Putamen (tissue), 1 donor: Measurements from ENCODE around the gene CBLN1.
"Not testable (repeated sequence)": the region's sequence is repeated elsewhere in the genome, so short reads cannot be mapped to it uniquely, and the experiment has no call there.

Source experiments
- DNase-seq: peaks from one replicate; pipeline ENCODE4 v3.0.0-alpha.2; 2016; ENCODE audit warnings: low spot score

CBLN1 gene

DNA sequence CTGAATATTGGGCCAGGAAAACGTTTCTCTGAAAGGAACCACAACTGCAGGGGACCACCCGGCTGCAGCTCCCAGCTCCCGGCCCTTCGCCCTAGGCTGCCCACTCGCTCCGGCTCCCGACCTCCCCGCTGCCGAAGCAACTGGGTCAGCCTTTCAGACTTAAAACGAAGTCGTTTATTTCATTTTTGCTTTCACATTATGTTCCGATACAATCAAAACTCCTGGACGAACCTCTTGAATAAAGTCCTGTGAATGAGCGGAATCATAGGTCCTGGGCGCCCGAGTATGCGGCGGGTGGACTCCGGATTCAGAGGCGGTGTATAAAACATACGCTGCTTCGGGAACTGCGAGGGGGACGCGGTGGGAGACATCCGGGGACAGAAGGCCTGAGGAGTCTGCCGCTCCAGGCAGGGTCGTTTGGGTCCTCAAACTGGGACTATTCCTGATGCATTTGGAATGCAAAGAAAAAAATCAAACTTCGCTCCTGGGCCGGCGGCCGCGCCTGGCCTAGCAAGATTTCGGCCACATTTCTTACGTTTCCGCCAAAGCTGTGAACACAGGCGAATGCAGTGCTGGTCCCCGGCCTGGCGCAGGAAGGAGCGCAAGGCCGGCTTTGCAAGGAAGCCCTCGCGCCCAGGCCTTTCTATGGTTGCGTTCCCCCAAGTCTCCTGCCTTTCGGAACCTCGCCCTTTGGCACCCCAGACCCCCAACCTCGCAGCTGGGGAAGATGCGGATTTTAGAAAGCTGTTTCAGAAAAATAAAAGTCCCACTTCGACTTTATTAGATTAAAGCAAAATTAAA, 3.7 kb downstream of the CBLN1 start:
- DNase-seq = no peak

DNA sequence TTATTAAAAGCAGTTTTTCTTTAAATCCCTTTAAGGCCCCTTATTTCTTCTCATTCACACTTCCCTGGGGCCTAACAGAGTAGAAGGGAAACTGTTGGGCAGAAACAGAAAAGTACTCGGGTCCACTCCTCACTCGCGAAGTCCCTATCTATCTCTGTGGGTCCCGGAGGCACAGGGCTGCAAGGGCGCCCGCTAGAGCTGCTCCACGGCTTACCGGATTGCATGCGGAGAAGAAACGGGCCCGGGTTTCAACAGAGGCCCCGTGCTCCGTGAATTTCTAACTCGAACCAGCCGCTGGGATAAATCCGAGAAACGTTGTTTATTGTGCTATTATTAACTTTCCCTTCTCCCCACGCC, 4.3 kb downstream of the CBLN1 start:
- DNase-seq = no peak

DNA sequence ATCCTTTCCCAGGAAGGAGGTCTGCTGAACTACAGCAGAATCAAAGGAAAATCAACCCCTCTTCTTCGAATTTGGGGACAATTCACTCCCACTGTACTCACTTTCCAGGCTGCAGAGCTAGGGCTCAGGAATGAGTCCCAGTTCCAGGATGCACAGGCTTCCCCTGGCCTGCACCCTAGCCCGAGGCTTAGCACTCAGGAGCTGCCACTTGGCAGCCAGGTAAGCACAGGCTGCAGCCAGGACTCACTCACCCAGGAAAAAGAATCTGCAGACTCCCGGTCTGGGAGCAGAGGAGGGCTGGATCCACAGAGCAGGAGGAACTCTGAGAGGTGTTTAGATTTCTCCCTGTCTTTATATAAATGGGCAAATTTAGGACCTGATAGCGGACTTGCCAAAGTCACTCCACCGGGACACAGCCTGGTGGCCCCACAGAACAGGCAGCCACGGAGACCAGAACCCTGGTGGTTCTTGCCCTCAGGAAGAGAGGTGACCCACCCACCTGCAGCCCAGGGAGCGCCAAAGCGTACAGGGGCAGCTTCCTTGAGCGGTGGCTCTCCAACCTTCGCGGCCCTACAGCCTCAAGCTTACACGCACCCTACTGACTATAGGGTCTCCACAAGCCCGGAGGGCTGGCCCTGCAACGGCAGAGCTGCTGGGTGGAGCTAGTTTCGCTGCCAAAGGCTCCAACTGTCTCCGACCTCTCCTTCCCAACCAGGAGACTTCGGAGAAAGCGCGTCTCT, 4.8 kb downstream of the CBLN1 start:
- DNase-seq = no peak

DNA sequence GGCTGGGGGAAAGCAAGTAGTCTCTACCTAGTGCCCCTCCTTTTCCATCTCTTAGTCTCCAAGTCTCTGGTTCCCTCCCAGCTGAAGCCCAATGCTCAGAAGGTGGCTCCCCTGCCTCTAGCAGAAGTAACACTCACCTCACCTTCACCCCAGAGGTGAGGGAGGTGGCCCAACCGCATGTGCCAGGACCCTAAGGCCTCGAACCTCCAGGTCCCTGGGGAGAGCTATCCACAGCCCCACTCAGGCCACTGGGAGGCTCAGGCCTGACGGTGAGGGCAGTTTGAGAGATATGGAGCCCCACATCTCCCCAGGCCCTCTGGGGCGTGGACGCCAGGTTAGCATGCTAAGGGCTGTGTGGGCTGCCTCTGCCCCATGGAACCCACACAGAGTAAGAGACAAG, 5.8 kb downstream of the CBLN1 start:
- no peak for DNase-seq

DNA sequence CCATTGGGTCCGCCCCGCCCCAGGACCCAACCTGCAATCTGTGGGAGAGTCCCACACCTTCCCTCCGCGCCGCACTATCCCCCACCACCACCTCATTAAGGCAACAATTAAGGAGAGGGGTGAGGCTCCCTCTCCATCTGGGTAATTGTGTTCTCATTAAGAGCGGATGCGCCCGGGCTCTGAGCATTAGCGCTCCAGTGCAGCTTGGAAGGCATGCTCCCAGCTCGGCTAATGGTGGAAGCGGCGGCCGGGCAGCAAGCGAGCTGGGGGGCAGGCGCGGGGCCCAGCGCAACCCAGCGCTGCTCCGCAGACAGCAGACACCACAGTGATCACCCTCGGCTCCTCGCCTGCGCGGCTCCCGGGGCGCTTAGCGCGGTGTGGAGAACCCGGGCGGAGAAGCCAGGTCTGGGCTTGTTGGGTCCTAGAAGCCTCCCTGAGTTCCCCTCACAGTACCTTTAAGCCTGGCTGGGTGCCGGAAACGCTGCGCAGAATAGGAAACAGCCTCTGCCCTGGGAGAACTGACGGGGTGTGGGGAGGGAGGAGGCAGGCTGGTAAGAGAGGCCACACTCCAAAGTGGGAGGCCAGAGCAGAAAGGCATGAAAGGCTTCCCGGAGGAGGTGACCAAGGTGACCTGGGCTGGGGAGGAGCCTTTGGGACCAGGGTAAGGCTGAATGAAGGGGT, 6.4 kb downstream of the CBLN1 start:
- DNase-seq = no peak

DNA sequence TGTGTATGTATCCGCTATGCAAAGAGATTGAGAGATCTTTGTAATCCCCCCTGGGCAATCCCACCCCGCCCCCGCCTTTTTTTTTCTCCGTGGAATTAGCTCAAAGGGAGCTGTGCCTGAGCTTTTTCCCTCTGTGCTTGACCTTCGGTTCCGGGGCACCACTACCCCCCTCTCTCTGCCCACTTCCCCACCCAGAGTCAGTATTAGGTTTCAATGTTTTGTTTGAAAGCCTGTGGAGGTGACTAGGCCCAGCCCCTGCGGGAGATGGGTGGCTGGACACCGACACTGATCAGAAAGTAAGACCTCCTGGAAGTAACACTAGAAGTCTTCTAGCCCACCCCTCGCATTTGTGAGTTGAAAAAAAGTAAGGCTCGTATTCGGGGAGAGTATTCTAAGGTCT, 7.0 kb downstream of the CBLN1 start:
- DNase-seq = no peak

DNA sequence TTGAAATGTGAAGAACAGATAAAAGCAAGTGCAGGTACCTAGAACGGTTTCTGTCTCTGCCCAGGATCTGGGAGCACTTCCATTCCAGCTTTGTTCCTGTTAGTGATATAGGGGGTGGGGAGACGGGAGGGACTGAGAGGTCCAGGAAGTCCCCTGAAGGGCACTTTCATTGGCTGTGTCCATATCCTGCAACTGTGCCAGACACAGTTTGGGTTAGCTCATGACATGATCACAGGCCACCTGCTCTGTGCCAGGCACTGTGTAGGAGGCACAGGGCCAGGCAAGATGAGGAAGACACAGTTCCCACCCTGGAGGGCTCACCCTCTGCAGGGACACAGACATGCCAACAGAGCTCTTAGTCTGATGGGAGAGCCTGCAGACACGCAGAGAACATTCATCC, 7.9 kb downstream of the CBLN1 start:
- no peak for DNase-seq

DNA sequence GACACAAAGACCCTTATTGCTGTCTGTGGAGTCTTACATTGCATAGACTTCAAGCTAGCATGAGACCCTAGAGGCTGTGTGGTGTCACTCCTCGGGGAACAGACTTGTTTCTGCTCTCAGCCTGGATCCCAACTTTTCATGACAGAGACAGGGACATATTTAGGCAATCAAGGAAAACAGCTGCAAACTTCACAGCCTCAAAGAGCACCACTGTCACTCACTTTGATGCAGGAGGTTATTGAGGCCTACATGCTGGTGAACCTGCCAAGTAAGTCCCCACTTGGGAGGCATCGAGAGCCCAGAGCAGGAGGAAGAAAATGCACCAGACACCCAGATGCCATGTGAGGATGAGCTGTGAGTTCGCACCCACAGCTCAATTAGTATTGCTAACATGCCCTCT, 10.3 kb downstream of the CBLN1 start:
- DNase-seq = no peak

DNA sequence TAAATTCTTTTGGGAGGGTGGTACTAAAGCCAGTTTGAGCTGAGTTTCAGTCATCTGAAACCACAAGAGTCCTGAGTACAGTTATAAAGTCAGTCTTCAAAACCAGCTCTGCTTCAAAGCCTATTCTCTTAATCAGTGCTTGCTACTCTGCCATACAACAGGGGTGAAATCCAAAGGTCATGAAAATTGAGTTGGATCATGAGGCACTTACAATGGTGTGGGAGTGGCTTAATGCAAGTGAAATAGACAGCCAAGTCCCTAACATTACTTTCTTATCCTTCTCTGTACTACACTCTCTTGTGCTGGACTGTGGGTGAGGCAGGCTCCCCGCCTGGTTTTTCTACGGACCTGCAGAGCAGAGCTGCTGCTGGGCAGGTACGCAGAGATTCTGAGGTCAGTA, 12.4 kb downstream of the CBLN1 start:
- no peak for DNase-seq

DNA sequence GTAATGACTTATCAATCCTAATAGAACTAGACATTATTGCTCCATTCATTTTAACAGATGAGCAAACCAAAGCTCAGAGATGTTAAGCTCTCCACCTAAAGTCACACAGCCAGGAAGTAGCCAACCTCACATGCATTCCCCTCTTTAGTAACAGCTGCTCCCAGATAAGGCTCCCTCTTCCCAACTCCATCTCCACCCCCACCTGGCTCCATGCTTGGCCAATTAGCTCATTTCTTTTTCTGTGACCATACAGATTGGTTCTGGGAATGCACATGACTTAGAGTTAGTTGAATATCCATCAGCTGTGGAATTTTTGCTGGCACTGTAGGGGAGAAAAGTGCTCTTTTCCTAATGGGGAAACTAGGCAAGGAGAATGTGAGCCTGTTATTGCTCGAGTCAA, 13.0 kb downstream of the CBLN1 start:
- no peak for DNase-seq

DNA sequence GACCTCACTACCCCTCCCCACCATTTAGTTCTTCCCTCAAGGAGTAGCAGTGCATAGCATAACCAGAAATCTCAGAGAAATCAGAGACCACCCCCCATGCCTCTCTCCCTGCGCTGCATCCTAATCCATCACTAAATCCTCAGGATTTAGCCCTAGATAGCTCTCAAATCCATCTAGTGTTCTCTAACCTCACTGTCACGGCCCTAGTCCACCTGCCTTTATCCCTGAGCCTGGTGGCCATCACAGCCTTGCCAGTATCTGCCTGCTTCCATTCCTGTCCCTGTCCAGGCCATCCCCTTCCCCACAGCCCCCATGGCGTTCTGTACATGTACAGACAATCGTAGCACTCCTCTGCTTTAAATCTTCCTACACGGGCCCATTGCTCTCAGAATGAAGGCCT, 19.1 kb downstream of the CBLN1 start:
- no peak for DNase-seq

DNA sequence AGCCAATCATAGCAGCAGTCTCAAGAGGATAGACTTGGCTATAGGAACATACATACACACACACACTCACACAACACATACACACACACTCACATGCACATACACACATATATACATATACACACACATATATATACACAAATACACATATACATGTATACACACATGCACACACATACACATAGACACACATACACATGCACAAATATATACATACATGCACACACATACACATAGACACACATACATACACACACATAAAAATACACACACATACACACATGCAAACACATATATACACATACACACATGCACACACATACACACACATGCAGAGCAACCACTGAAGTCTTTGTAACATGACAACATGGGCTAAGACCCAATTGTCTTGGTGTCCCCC, 19.7 kb downstream of the CBLN1 start:
- no peak for DNase-seq

DNA sequence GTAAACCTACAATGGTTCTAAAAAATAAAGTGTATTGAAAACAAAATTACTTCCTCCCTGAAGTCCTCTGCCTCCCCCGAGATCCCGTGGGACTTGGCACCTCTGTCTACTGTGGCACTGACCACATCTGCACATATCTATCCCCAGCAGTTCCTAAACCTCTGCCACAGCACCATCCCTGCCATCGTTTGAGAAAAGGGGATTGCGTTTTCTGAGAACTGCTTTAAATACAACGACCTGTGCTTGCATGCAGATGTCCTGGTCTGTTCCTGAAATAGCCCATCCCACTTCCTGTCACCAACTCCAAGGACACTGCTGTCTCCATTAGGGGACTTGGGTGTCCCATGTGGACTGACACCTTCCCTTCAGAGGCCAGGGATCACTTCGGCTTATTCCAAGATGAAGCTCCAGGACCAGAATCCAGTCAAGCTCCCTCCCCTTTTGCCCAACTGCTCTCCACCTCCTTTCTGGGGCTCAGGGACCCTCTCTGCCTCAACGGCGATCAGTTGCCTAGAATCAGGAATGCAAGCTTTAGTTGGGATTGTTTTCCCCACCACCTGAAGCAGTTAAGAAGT, 20.6 kb downstream of the CBLN1 start:
- DNase-seq = no peak

DNA sequence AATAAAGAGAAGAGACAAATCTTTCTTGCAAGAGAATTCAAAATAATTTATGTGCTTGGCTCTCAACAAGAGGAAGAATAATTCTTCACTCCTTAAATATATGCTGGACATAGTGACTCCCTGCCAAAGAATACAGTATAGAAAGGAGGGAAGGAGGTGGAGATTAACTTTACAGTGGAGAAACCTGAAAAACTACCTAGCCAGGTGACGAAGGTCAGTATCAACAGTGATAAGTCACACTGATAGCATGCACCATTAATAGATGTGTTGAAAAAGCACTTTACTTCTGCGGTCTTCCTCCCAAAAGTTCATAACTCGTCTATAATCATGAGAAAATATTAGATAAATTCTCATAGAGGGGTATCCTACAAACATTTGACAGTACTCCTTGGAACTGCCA, 21.4 kb downstream of the CBLN1 start:
- DNase-seq = no peak

DNA sequence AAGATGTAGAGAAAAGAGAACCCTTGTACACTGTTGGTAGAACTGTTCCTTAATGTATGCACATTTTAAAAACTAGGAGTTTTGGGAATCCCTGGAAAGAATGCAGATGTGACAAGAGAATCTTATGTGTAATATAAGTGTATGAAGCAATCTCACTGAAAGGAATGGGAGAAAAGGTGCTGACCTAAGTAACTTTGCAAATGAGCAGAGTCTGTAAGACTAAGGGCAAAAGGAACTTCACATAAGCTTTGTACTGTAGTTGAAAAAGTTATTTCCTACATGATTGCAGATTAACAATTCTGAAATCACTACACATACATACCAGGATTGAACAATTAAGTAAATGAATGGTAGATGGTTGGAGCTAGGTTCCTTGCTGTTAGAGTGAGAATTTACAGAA, 22.3 kb downstream of the CBLN1 start:
- DNase-seq = no peak

DNA sequence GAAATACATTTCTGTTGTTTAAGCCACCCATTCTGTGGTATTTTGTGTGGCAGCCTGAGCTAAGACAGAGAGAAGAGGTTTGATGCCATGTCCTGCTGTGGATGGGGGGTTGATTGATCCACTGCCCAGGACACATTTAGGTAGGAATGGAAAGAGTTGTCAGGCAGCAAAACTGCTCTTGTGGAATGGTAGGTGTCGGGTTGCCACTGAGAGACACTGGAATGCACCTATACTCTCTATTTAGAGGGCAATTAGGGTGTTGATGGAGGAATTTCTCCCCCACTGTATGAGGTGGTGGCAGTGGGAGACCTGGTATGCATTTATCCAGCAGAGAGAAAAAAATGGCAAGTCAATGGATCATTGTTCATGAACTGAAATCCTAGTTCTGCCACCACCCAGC, 30.9 kb downstream of the CBLN1 start:
- no peak for DNase-seq

DNA sequence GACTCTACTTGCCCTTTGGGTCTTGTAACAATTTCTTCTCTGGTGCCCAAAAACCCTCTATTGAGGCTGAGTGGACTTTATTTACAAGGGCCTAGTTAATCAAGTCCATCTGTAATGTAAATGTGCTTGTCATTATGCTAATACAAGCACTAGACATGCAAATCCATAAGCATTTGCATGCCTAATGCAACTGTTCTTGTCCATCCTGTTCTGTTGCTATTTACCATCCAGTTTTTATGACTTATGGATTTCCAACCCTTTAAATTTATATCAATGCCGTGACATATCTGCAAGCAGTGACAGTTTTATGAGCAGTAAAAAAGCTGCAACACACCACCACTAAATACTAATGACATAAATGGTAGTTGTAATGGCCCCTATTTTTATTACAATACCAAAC, 33.4 kb downstream of the CBLN1 start:
- DNase-seq = no peak

DNA sequence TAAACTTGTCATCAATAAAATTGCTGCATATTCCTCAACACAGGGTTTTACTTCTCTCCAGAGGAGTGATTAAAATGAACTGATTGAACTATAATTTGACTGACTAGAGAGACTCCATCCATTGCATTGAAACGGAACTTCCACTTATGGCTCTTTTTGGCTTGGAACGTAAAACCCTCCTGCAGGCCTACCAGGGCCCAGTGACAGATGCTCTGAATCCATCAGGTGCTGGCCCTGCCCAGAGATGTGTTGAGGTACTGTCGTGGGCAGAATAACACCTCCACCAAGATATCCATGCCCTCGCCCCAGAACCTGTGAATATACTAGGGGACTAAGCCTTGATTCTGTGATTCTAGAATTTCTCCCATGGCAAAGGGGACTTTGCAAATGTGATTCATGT, 45.4 kb downstream of the CBLN1 start:
- no peak for DNase-seq

DNA sequence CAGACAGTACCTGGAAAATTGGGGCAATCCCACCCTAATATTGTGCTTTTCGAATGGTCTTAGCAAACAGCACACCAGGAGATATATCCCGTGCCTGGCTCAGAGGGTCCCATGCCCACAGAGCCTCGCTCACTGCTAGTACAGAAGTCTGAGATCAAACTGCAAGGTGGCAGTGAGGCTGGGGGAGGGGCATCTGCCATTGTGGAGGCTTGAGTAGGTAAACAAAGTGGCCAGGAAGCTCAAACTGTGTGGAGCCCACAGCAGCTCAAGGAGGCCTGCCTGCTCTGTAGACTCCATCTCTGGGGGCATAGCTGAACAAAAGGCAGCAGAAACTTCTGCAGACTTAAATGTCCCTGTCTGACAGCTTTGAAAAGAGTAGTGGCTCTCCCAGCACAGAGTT, 53.3 kb downstream of the CBLN1 start:
- DNase-seq = not testable (repeated sequence)
